Measurements from ENCODE around the gene LGI4. TPM values are rescaled to one million over a fixed set of nuclear protein-coding genes. Genes with fewer than 3 reads are reported as not detected.

LGI4 gene
- total RNA-seq, 1 experiment from 2014 or later: 2.9 TPM

GRCh38 chr19:35087393-35087792, 47.5 kb downstream of the LGI4 start:
- Histone ChIP-seq H3K27me3 (ENCODE audit: control insufficient read depth, insufficient read depth, low read length) (no peaks in the 10 kb centered on the region), H3K4me3 (ENCODE audit: insufficient read depth, low read depth, low read length) (no peak overlapping the region), H3K36me3 (replicated peaks; ENCODE audit: control insufficient read depth, insufficient read depth, low read length) (no peaks in the 10 kb centered on the region)
- DNase-seq: no peak

- H3K4me3 ChIP-seq (ENCODE audit: insufficient read depth, low read depth, low read length): no peak overlapping the region
- H3K36me3 ChIP-seq (replicated peaks; ENCODE audit: control insufficient read depth, insufficient read depth, low read length): no peaks in the 10 kb centered on the region
- no peaks in the 10 kb centered on the region for H3K27me3 ChIP-seq (ENCODE audit: control insufficient read depth, insufficient read depth, low read length)
- DNase-seq: no peak
These were observed 48.4 kb downstream of the LGI4 start for GRCh38 chr19:35086455-35086854.

- DNase-seq: no peak
- Histone ChIP-seq H3K4me3 (ENCODE audit: insufficient read depth, low read depth, low read length) (no peak overlapping the region), H3K27me3 (ENCODE audit: control insufficient read depth, insufficient read depth, low read length) (no peaks in the 10 kb centered on the region), H3K36me3 (replicated peaks; ENCODE audit: control insufficient read depth, insufficient read depth, low read length) (no peaks in the 10 kb centered on the region)
These were observed 48.9 kb downstream of the LGI4 start for GRCh38 chr19:35085947-35086346.

GRCh38 chr19:35084509-35084762, 50.4 kb downstream of the LGI4 start:
- no peak overlapping the region for H3K4me3 ChIP-seq (ENCODE audit: insufficient read depth, low read depth, low read length)
- DNase-seq: peak; percentile 56
- H3K36me3 ChIP-seq (replicated peaks; ENCODE audit: control insufficient read depth, insufficient read depth, low read length): no peaks in the 10 kb centered on the region
- no peaks in the 10 kb centered on the region for H3K27me3 ChIP-seq (ENCODE audit: control insufficient read depth, insufficient read depth, low read length)

GRCh38 chr19:35083691-35084508, 51.0 kb downstream of the LGI4 start:
- H3K36me3 ChIP-seq (replicated peaks; ENCODE audit: control insufficient read depth, insufficient read depth, low read length): no peaks in the 10 kb centered on the region
- H3K27me3 ChIP-seq (ENCODE audit: control insufficient read depth, insufficient read depth, low read length): no peaks in the 10 kb centered on the region
- no peak overlapping the region for H3K4me3 ChIP-seq (ENCODE audit: insufficient read depth, low read depth, low read length)
- peak; percentile 45 for DNase-seq

- H3K36me3 ChIP-seq (replicated peaks; ENCODE audit: control insufficient read depth, insufficient read depth, low read length): no peaks in the 10 kb centered on the region
- no peaks in the 10 kb centered on the region for H3K27me3 ChIP-seq (ENCODE audit: control insufficient read depth, insufficient read depth, low read length)
- no peak for DNase-seq
- no peak overlapping the region for H3K4me3 ChIP-seq (ENCODE audit: insufficient read depth, low read depth, low read length)
These were observed 53.7 kb downstream of the LGI4 start for GRCh38 chr19:35081201-35081600.

GRCh38 chr19:35080613-35081170, 54.2 kb downstream of the LGI4 start:
- Histone ChIP-seq H3K27me3 (ENCODE audit: control insufficient read depth, insufficient read depth, low read length) (no peaks in the 10 kb centered on the region), H3K4me3 (ENCODE audit: insufficient read depth, low read depth, low read length) (no peak overlapping the region), H3K36me3 (replicated peaks; ENCODE audit: control insufficient read depth, insufficient read depth, low read length) (no peaks in the 10 kb centered on the region)
- DNase-seq: peak; percentile 30

- no peak overlapping the region for H3K4me3 ChIP-seq (ENCODE audit: insufficient read depth, low read depth, low read length)
- no peaks in the 10 kb centered on the region for H3K27me3 ChIP-seq (ENCODE audit: control insufficient read depth, insufficient read depth, low read length)
- H3K36me3 ChIP-seq (replicated peaks; ENCODE audit: control insufficient read depth, insufficient read depth, low read length): no peaks in the 10 kb centered on the region
- DNase-seq: peak; percentile 35
These were observed 55.0 kb downstream of the LGI4 start for GRCh38 chr19:35079826-35080225.

GRCh38 chr19:35077411-35078223, 57.2 kb downstream of the LGI4 start:
- no peak for DNase-seq
- Histone ChIP-seq H3K27me3 (ENCODE audit: control insufficient read depth, insufficient read depth, low read length) (no peaks in the 10 kb centered on the region), H3K36me3 (replicated peaks; ENCODE audit: control insufficient read depth, insufficient read depth, low read length) (no peaks in the 10 kb centered on the region), H3K4me3 (ENCODE audit: insufficient read depth, low read depth, low read length) (no peak overlapping the region)

GRCh38 chr19:35076657-35077056, 58.2 kb downstream of the LGI4 start:
- Histone ChIP-seq H3K27me3 (ENCODE audit: control insufficient read depth, insufficient read depth, low read length) (no peaks in the 10 kb centered on the region), H3K4me3 (ENCODE audit: insufficient read depth, low read depth, low read length) (no peak overlapping the region)
- no peak for DNase-seq

GRCh38 chr19:35076026-35076370, 58.9 kb downstream of the LGI4 start:
- no peak for DNase-seq
- no peaks in the 10 kb centered on the region for H3K36me3 ChIP-seq (replicated peaks; ENCODE audit: control insufficient read depth, insufficient read depth, low read length)
- no peak overlapping the region for H3K4me3 ChIP-seq (ENCODE audit: insufficient read depth, low read depth, low read length)
- H3K27me3 ChIP-seq (ENCODE audit: control insufficient read depth, insufficient read depth, low read length): no peaks in the 10 kb centered on the region

More at GRCh38 chr19:35076657-35077056, 58.2 kb downstream of the LGI4 start:
- no peaks in the 10 kb centered on the region for H3K36me3 ChIP-seq (replicated peaks; ENCODE audit: control insufficient read depth, insufficient read depth, low read length)

GRCh38 chr19:35075202-35076025, 59.4 kb downstream of the LGI4 start:
- Histone ChIP-seq H3K36me3 (replicated peaks; ENCODE audit: control insufficient read depth, insufficient read depth, low read length) (no peaks in the 10 kb centered on the region), H3K27me3 (ENCODE audit: control insufficient read depth, insufficient read depth, low read length) (no peaks in the 10 kb centered on the region), H3K4me3 (ENCODE audit: insufficient read depth, low read depth, low read length) (no peak overlapping the region)
- no peak for DNase-seq
